Measurements from ENCODE around the gene USH2A.

GRCh38 chr1:216323344-216323743, 99.9 kb downstream of the USH2A start:
- no peak for TF ChIP-seq FOSL2 (IDR thresholded peaks at IDR 0.05; ENCODE audit: borderline replicate concordance, low read depth)
- no peak for TF ChIP-seq TCF12 (IDR thresholded peaks at IDR 0.05)
- no peak for TF ChIP-seq CTCF (IDR thresholded peaks at IDR 0.05)
- TF ChIP-seq EZH2phosphoT487 (IDR thresholded peaks at IDR 0.05; ENCODE audit: borderline replicate concordance, low read depth): no peak
- TF ChIP-seq, protein P1, sequence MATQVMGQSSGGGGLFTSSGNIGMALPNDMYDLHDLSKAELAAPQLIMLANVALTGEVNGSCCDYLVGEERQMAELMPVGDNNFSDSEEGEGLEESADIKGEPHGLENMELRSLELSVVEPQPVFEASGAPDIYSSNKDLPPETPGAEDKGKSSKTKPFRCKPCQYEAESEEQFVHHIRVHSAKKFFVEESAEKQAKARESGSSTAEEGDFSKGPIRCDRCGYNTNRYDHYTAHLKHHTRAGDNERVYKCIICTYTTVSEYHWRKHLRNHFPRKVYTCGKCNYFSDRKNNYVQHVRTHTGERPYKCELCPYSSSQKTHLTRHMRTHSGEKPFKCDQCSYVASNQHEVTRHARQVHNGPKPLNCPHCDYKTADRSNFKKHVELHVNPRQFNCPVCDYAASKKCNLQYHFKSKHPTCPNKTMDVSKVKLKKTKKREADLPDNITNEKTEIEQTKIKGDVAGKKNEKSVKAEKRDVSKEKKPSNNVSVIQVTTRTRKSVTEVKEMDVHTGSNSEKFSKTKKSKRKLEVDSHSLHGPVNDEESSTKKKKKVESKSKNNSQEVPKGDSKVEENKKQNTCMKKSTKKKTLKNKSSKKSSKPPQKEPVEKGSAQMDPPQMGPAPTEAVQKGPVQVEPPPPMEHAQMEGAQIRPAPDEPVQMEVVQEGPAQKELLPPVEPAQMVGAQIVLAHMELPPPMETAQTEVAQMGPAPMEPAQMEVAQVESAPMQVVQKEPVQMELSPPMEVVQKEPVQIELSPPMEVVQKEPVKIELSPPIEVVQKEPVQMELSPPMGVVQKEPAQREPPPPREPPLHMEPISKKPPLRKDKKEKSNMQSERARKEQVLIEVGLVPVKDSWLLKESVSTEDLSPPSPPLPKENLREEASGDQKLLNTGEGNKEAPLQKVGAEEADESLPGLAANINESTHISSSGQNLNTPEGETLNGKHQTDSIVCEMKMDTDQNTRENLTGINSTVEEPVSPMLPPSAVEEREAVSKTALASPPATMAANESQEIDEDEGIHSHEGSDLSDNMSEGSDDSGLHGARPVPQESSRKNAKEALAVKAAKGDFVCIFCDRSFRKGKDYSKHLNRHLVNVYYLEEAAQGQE (IDR thresholded peaks at IDR 0.05; ENCODE audit: low read depth, low read length): no peak
- TF ChIP-seq EP300 (IDR thresholded peaks at IDR 0.05; ENCODE audit: borderline replicate concordance in 1 of 2, low read depth in 1 of 2, low read length in 1 of 2): no peak
